Activated CD4-positive, alpha-beta T cell treated with anti-CD3 and anti-CD28 coated beads, Interleukin-2, Interleukin-6, amounts not matched to agents 100 ng/mL and 50 ng/mL, durations not matched to agents 16 hours and 8 hours (primary cell): ENCODE results near the gene DOCK4.
"Not testable (repeated sequence)": the region's sequence is repeated elsewhere in the genome, so short reads cannot be mapped to it uniquely, and the experiment has no call there.

ENCODE experiments used
- DNase-seq: peaks from one replicate; pipeline ENCODE4 v3.0.0-alpha.2; 2020

The DOCK4 gene

GRCh38 chr7:111927353-111928019 lies 278.7 kb downstream of the DOCK4 start:
- DNase-seq: no peak

- no peak for DNase-seq
These were observed 285.9 kb downstream of the DOCK4 start for GRCh38 chr7:111920329-111920728.

- DNase-seq: no peak
These were observed 286.5 kb downstream of the DOCK4 start for GRCh38 chr7:111919631-111920179.

DNA sequence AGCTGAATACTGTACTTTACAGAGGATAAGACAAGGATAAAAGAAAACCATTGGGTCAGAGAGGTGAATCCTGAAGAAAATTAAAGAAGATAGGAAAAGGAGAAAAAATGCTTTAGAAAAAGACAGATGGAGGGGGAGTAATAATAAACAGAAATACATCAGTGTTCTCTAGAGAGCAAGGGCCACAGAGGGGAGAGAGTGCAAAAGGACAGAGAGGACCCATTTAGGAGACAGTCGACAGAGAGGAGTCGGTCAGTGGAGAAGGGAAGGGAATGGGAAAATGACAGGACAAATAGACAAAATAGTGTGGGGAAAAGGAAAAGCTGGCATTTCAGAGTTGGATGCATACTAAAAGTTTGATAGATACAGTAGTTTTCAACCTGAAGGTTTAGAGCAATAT lies 287.0 kb downstream of the DOCK4 start:
- DNase-seq: no peak

DNA sequence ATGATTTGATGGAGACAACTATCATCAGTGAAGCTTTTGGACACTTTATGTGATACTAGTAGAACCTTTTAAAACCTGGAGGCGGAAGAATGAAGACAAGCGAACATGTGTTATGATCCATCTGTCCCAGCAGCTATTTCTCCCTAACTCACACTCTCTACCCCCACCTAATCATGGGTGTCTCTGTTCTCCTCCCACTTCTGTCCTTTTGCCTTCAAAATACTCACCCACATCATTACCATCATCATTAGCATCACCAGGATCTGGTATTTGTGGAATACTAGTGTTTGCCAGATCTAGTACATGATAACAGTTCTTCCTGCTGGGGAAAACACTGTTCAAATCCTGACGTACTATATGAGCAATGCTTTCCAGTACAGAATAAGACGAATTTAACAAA lies 287.7 kb downstream of the DOCK4 start:
- DNase-seq: no peak

DNA sequence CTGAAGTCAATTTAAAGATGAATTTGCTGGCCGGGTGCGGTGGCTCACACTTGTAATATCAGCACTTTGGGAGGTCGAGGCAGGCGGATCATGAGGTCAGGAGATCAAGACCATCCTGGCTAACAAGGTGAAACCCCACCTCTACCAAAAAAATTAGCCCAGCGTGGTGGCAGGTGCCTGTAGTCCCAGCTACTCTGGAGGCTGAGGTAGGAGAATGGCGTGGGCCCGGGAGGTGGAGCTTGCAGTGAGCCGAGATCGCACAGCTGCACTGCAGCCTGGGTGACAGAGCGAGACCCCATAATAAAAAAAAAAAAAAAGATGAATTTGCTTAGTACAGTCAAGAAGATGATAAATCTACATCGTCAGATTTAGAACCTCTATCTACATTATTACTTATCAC lies 288.8 kb downstream of the DOCK4 start:
- not testable (repeated sequence) for DNase-seq

DNA sequence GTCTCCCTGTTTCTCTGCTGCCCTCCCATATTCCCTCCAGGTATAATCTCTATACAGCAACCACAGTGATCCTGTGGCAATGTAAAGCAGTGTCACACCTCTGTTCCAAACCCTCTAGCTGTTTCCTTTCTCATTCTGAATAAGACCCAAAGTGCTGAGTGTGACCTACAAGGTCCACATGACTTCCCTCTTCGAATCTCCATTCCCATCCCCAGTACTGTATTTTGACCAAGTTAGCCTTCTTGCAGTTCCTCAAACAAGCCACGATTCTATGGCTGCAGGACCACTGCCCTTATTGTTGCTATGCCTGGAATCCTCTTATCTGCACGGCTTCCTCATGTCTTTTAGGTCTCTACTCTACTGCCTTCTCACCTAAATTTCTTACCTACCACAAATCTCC lies 291.9 kb downstream of the DOCK4 start:
- no peak for DNase-seq

GRCh38 chr7:111911166-111911961 lies 294.8 kb downstream of the DOCK4 start:
- no peak for DNase-seq

DNA sequence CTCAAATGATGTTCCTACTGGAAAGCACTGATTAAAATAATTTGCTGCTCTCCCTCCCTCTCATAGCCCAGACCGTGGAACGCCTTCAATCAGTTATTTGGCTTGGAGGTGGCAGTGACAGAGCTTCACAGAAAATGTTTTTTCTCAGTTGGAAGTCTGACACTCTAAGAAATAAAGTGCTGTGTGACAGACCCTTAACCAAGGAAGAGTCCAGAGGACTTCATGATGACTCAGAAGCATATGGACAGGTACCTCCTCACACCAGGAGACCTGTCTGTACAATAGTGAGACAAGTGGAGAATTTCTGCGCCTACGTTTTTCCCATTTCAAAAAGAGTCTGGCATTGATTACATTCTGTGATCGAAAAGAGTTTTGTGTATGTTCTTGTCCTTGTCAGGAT lies 295.5 kb downstream of the DOCK4 start:
- DNase-seq: no peak

DNA sequence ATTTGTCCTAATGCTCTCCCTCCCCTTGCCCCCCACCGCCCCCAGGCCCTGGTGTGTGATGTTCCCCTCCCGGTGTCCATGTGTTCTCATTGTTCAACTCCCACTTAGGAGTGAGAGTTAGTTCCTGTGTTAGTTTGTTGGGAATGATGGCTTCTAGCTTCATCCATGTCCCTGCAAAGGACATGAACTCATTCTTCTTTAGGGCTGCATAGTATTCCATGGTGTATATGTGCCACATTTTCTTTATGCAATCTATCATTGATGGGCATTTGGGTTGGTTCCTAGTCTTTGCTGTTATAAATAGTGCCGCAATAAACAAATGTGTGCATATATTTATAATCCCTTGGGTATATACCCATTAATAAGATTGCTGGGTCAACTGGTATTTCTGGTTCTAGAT lies 297.5 kb downstream of the DOCK4 start:
- DNase-seq: not testable (repeated sequence)

GRCh38 chr7:111903797-111904196 lies 302.4 kb downstream of the DOCK4 start:
- no peak for DNase-seq

- DNase-seq: no peak
These were observed 303.2 kb downstream of the DOCK4 start for GRCh38 chr7:111903016-111903415.

DNA sequence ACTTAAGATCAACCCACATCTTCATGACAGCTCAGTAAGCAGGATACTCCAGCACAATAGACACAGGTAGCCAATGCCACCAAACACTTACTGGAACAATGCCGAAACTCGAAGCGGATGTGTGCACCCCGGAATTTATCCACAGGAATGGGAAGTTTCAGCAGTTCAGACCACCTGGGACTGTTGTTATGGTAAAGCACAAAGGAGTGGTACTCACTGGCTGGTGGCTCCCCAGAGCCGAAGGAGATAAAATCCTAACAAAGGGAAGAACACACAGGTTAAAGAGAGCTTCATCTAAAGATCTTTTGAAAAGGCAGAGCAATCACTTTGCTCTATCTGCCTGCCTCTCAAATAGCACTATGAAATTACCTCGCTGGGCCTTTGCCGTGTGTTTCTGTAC lies 305.9 kb downstream of the DOCK4 start:
- no peak for DNase-seq

- DNase-seq: no peak
These were observed 311.1 kb downstream of the DOCK4 start for GRCh38 chr7:111895049-111895448.

- DNase-seq: no peak
These were observed 311.7 kb downstream of the DOCK4 start for GRCh38 chr7:111894518-111894917.

GRCh38 chr7:111893190-111893589 lies 313.0 kb downstream of the DOCK4 start:
- DNase-seq: no peak

- no peak for DNase-seq
These were observed 313.6 kb downstream of the DOCK4 start for GRCh38 chr7:111892588-111892987.

- no peak for DNase-seq
These were observed 318.5 kb downstream of the DOCK4 start for GRCh38 chr7:111887734-111888133.

GRCh38 chr7:111886233-111886632 lies 320.0 kb downstream of the DOCK4 start:
- DNase-seq: no peak

DNA sequence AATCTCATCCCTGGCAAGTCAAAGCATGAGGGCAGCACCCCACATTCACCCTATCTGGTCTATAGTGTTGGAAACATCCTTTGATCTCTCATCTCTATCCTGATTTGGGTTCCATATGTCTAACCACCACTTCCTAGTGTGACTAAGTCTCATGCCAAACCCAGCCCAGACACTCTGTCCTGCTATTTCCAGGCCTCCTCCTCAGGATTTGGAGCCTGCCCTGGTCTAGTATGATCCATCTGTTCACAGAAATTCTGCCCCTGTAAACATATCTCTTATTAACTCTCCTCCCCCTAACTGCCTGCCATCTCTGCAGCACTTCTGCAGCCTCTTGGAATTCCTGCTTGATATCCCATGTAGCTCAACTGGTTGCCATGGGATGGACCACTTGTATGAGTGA lies 323.0 kb downstream of the DOCK4 start:
- DNase-seq: no peak

DNA sequence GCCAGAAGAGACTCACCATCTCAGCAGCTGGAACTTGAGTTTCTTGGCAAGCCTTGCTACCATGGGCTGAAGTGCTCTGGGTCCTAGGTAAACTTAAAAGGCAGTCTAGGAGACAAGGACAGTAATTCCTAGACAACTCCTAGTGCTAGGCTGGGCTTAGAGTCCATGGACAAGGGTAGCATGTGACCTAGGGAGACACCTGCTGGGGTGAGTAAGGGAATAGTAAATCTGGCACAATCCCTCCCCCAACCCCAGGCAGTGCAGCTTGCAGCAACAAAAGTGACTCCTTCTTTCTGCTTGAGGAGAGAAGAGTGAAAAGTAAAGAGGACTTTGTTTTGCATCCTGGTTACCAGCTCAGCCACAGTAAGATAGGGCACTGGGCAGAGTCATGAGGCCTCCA lies 327.4 kb downstream of the DOCK4 start:
- DNase-seq: no peak

DNA sequence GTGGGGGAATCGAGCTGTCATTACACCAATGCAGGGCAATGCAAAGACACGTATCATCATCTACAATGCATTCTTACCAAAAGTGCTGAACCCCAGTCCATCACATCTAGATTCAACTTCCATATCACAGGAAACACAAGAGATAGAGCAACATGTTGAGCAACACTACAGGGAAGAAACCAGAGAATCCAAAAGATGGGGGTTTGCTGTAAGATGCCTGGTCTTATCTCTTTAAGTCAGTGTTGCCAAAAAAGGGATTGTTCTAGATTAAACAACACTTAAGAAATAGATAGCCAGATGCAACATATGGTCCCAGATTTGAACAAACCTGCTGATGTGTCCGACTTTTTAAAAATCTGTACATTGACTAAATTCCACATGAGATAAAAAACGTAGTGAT lies 328.3 kb downstream of the DOCK4 start:
- DNase-seq: no peak

DNA sequence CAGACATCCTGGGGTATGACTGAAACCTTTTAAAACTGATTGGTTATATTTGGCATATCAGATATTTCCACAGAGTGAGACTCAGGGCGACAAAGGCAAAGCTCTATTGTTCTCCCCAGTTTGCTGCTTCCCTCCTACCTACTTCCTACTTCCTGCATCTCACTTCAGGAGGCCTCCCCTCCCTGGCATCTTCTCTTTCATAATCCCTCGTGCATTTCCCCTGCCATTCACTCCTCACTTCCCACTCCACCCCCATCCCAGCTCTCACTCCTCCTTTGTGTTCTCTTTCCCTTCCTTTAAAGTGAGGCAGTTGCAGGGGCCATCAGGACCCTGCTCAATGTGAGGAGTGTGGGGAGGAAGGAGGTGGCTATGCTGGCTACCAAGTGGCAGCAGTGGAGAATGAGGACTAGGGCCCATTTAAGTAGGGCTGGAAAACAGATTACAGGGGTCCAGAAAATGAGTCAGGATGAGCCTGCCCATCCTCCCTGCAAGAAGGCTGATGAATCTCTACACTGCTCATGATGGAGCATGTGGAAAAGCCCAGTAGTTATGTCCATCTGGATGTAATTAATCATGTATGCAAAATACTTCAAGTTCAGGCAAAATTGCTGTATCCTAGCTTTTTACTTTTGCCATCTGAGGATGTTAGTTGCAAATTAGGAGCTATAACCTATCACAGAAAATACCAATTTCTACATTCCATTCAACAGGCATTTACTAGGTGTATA lies 332.1 kb downstream of the DOCK4 start:
- no peak for DNase-seq

DNA sequence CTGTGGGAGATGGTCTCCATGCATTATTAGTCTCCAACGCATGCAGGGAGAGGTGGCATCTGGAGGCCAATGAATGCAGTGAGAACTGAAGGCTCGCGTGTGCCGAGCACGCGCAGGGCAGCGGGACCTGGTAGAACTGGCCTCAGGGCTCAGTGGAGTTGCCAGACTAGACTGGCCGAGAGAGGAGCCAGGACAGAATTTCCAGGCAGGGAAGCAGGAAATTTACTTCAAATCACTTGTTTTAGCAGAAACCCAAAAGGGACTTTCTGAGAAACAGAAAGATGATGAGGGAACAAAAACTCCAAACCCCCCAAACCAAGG lies 332.9 kb downstream of the DOCK4 start:
- no peak for DNase-seq
